AG04449 (cell line): ENCODE measurements around the gene CCDC183.
"Not testable (repeated sequence)": the region's sequence is repeated elsewhere in the genome, so short reads cannot be mapped to it uniquely, and the experiment has no call there.

ENCODE experiments used
- CTCF ChIA-PET: fragments of 350-600 bp; formaldehyde crosslinking; extraction: SDS; loops from one replicate; lab custom pipeline; 2021; ENCODE audit warnings: antibody characterized with exemption; lab: Yijun Ruan, JAX
- POLR2A ChIA-PET: fragments of 400-600, 350-600 bp; formaldehyde crosslinking; extraction: SDS; loops from one replicate; lab custom pipeline; 2020; ENCODE audit warnings: antibody characterized with exemption, inconsistent platforms; lab: Yijun Ruan, JAX
- DNase-seq: peaks from one replicate; pipeline ENCODE4 v3.0.0-alpha.2; 2010; ENCODE audit warnings: low read depth, low spot score
- H3K4me3 ChIP-seq: 2 replicates; pipeline ENCODE4 v1.5.1; 2011; ENCODE audit warnings: low read depth, mild to moderate bottlenecking, control low read depth, low read length
- CTCF ChIP-seq: IDR thresholded peaks from one replicate; pipeline ENCODE4 v1.5.1; 2011; ENCODE audit warnings: mild to moderate bottlenecking, moderate library complexity, low read length, control low read depth, inconsistent platforms; ENCODE audit not compliant: insufficient read depth; ENCODE audit errors: missing control alignments

CCDC183 gene

GRCh38 chr9:136754626-136755301, 41.4 kb upstream of the CCDC183 start:
- DNase-seq: no peak
- ChIA-PET POLR2A (interaction anchor here (1.0 kb wide), 1 partner anchor 27 kb away, joined by 4 read pairs; no protein-coding TSS in a partner anchor), CTCF (interaction anchor here (0.6 to 2.3 kb wide), 4 partner anchors 9 to 17 kb away, joined by 3 to 9 read pairs (median 4); partner anchors contain the start of gene LCN15)
- H3K4me3 ChIP-seq: no peak overlapping the region
- TF ChIP-seq CTCF: no peak

GRCh38 chr9:136755302-136756133, 40.6 kb upstream of the CCDC183 start:
- DNase-seq, H3K4me3 ChIP-seq: not testable (repeated sequence)
- POLR2A ChIA-PET: interaction anchor here (1.0 kb wide), 1 partner anchor 27 kb away, joined by 4 read pairs; no protein-coding TSS in a partner anchor
- CTCF ChIA-PET: interaction anchor here (1.4 to 2.3 kb wide), 3 partner anchors 10 to 17 kb away, joined by 3 to 9 read pairs (median 5); no protein-coding TSS in a partner anchor

GRCh38 chr9:136756134-136756438, 40.1 kb upstream of the CCDC183 start:
- ChIA-PET CTCF (interaction anchor here (1.7 to 2.3 kb wide), 2 partner anchors 10 to 11 kb away, joined by 5 to 9 read pairs; no protein-coding TSS in a partner anchor), POLR2A (no interaction called here)
- no peak overlapping the region for H3K4me3 ChIP-seq
- TF ChIP-seq CTCF: no peak
- DNase-seq: no peak

GRCh38 chr9:136756836-136757235, 39.3 kb upstream of the CCDC183 start:
- no peak overlapping the region for H3K4me3 ChIP-seq
- CTCF ChIA-PET: interaction anchor here (1.7 to 2.3 kb wide), 3 partner anchors 9 to 28 kb away, joined by 9 to 12 read pairs (median 9); no protein-coding TSS in a partner anchor
- TF ChIP-seq CTCF: no peak
- POLR2A ChIA-PET: no interaction called here
- no peak for DNase-seq

GRCh38 chr9:136757328-136757727, 38.8 kb upstream of the CCDC183 start:
- no peak overlapping the region for H3K4me3 ChIP-seq
- POLR2A ChIA-PET: interaction anchor here (1.5 kb wide), 1 partner anchor 29 kb away, joined by 3 read pairs; no protein-coding TSS in a partner anchor
- CTCF ChIA-PET: interaction anchor here (1.6 to 2.1 kb wide), 5 partner anchors 9 to 29 kb away, joined by 5 to 12 read pairs (median 9); no protein-coding TSS in a partner anchor
- no peak for DNase-seq
- no peak for TF ChIP-seq CTCF

GRCh38 chr9:136757751-136758140, 38.4 kb upstream of the CCDC183 start:
- POLR2A ChIA-PET: interaction anchor here (1.5 kb wide), 1 partner anchor 29 kb away, joined by 3 read pairs; no protein-coding TSS in a partner anchor
- CTCF ChIA-PET: interaction anchor here (1.3 to 2.1 kb wide), 8 partner anchors 9 to 30 kb away, joined by 4 to 12 read pairs (median 6); no protein-coding TSS in a partner anchor
- no peak for TF ChIP-seq CTCF
- DNase-seq: no peak
- no peak overlapping the region for H3K4me3 ChIP-seq
